Thyroid gland (tissue), 4 donors: ENCODE data around the gene NME8. TPM values are rescaled to one million over a fixed set of nuclear protein-coding genes. Genes with fewer than 3 reads are reported as not detected.

Experiments used
- DNase-seq, 2 donors: peaks; one replicate each; pipeline ENCODE4 v3.0.0-alpha.2; 2019
- H3K27ac ChIP-seq, 3 donors: fragments of 200-600 bp; sonication (generic); 1 replicate in 2 of 3; 2 replicates in 1 of 3; pipeline ENCODE4 v1.5.1; 2016 to 2019; ENCODE audit warnings: mild to moderate bottlenecking in 1 of 3, moderate library complexity in 1 of 3
- H3K27me3 ChIP-seq: fragments of 200-600 bp; sonication (generic); one replicate; pipeline ENCODE4 v1.5.1; 2019
- H3K36me3 ChIP-seq, 2 donors: fragments of 200-600 bp; sonication (generic); one replicate each; pipeline ENCODE4 v1.5.1; 2016 to 2019
- H3K4me1 ChIP-seq, 2 donors: fragments of 200-600 bp; sonication (generic); one replicate each; pipeline ENCODE4 v1.5.1; 2017 to 2019
- H3K4me3 ChIP-seq, 3 donors: fragments of 200-600 bp; sonication (generic); replicated peaks in 1 of 3; 1 replicate in 2 of 3; 2 replicates in 1 of 3; pipeline ENCODE4 v1.5.1; 2016; ENCODE audit warnings: mild to moderate bottlenecking in 1 of 3
- H3K9me3 ChIP-seq: fragments of 200-600 bp; sonication (generic); one replicate; pipeline ENCODE4 v1.5.1; 2017
- POLR2A ChIP-seq, 2 donors: fragments of 450-650 bp; IDR thresholded peaks; one replicate each; pipeline ENCODE4 v1.6.1; 2017; ENCODE audit warnings: antibody characterized with exemption in 2 of 2, mild to moderate bottlenecking in 2 of 2, moderate library complexity in 1 of 2
- whole genome bisulfite sequencing, 2 donors: methylation state at CpG; one replicate each; pipeline ENCODE4 v1.1.5; 2017; 5-methylcytosine and 5-hydroxymethylcytosine counted together
- intact Hi-C: fragments of 100-400 bp; cut with DNase I; formaldehyde crosslinking; loops from one replicate; pipeline ENCODE4 v1.15.1; 2023
- total RNA-seq, 4 donors: library from RNA; depleted of rRNA; stranded (reverse); fragments of >200 nt; gene quantifications; one replicate each; pipeline ENCODE4 v1.2.3, GENCODE V29; 2016
- TF ChIP-seq, protein P1 (sequence below), 6 experiments: fragments of 200-600 bp in 3 of 6; fragments of 450-650 bp in 3 of 6; sonication (generic) in 3 of 6; IDR thresholded peaks; one replicate each; pipeline ENCODE4 v1.5.1; 2016 to 2019; ENCODE audit warnings: antibody characterized with exemption in 6 of 6, mild to moderate bottlenecking in 2 of 6, inconsistent platforms in 1 of 6, moderate library complexity in 1 of 6

Gene NME8
- total RNA-seq, 4 donors from 2014 or later = 2.6 TPM; not detected in 3

DNA sequence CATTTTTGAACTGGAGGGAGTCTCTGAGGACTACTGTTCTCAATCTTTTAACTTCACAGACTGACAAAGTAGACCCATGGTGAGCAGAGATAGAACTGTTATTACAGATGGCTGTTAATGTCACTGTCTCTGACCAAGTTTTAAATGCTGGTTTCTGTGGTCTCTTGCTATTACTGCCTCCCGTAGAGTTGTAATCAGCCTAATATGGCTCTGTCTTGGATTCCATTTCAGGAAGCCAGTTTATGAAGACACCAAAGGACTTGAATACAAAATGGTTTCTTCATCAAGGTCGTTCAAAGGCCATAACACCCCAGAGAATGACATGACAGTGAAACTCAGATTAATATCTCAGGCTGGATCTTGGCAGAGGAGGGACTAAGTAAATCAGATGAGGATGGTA lies 64.4 kb downstream of the NME8 start:
- no peak for DNase-seq
- intact Hi-C loops = loop anchor here (10.0 kb wide), 1 partner anchor 192 kb away; no protein-coding TSS in a partner anchor
- no peak for TF ChIP-seq POLR2A (IDR thresholded peaks at IDR 0.05)
- TF ChIP-seq, protein P1, sequence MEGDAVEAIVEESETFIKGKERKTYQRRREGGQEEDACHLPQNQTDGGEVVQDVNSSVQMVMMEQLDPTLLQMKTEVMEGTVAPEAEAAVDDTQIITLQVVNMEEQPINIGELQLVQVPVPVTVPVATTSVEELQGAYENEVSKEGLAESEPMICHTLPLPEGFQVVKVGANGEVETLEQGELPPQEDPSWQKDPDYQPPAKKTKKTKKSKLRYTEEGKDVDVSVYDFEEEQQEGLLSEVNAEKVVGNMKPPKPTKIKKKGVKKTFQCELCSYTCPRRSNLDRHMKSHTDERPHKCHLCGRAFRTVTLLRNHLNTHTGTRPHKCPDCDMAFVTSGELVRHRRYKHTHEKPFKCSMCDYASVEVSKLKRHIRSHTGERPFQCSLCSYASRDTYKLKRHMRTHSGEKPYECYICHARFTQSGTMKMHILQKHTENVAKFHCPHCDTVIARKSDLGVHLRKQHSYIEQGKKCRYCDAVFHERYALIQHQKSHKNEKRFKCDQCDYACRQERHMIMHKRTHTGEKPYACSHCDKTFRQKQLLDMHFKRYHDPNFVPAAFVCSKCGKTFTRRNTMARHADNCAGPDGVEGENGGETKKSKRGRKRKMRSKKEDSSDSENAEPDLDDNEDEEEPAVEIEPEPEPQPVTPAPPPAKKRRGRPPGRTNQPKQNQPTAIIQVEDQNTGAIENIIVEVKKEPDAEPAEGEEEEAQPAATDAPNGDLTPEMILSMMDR (IDR thresholded peaks at IDR 0.05) = no peak
- H3K36me3 ChIP-seq = no peaks in the 10 kb centered on the region
- no peaks in the 10 kb centered on the region for H3K9me3 ChIP-seq
- no peak overlapping the region for H3K4me3 ChIP-seq
- H3K27ac ChIP-seq = no peak overlapping the region
- H3K27me3 ChIP-seq = no peaks in the 10 kb centered on the region
- 63 to 70% methylated on average over 2 of the region's 2 CpGs for whole genome bisulfite sequencing, 2 donors
- H3K4me1 ChIP-seq = peaks cover 7 to 19% of the 10 kb centered on the region in 2 donors

DNA sequence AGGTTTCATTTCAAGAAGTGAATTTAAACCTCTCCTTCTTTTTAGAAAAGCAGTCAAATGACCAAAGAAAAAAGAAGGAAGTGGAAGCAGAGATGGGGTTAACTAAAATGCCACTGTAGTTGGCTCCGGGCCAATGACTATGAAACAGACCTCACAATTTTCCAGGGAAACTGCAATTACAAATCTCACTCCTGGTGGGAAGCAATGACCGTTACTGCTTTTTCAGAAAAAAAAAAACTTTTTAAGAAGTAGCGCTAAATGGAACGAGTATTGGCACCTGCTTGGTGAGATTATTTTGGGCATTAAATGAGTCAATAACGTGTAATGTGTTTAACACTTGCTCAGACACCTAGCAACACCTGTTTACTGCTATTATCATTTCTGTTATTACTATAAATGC lies 67.0 kb downstream of the NME8 start:
- 16 to 21% methylated on average over 5 of the region's 5 CpGs for WGBS, 2 donors
- Histone ChIP-seq H3K27me3 (no peaks in the 10 kb centered on the region), H3K27ac (no peak overlapping the region), H3K36me3 (no peaks in the 10 kb centered on the region), H3K4me3 (no peak overlapping the region), H3K9me3 (no peaks in the 10 kb centered on the region), H3K4me1 (peaks cover 12 to 24% of the 10 kb centered on the region in 2 donors)
- TF ChIP-seq, protein P1 (IDR thresholded peaks at IDR 0.05) = no peak
- TF ChIP-seq POLR2A (IDR thresholded peaks at IDR 0.05) = no peak
- peak; percentile 9 to 12 for DNase-seq
- intact Hi-C loops = loop anchor here (10.0 kb wide), 1 partner anchor 189 kb away; no protein-coding TSS in a partner anchor

DNA sequence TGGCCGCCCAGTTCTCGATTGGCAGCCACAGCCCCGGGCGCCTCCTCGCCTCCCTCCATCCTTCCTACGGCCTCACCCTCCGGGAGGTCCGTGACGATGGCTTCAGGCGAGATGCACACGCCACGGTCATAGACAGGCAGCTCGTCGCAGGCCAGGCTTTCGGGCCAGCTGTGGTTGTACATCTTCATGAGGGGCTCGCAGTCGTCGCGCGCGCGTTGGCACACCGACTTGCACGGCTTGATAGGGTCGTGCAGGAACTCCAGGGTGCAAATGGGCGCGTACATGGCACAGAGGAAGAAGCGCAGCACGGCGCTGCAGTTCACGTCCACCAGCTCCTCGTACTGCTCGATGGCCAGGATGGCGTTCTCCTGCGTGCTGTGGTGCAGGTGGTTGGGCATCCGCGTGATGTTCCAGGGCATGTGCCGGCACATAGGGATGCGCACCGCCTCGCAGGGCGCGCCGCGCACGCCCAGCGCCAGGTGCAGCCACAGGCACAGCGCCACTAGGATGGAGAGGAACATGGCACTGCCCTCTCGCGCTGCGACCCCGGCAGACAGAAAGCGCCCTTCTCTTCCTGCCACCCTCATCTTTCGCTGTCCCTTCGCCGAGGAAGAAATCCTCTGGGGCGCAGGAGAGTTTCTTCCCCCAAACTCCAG lies 67.7 kb downstream of the NME8 start:
- 4 to 10% methylated on average over 28 to 32 of the region's 57 CpGs for WGBS, 2 donors
- Histone ChIP-seq H3K4me3 (peak overlapping the region in 2 of 3 donors; percentile 28 to 56), H3K27ac (peak overlapping the region in 2 of 3 donors; percentile 65 to 72), H3K4me1 (peaks cover 12 to 24% of the 10 kb centered on the region in 2 donors), H3K36me3 (no peaks in the 10 kb centered on the region), H3K9me3 (no peaks in the 10 kb centered on the region), H3K27me3 (no peaks in the 10 kb centered on the region)
- peak; percentile 19 to 47 for DNase-seq
- intact Hi-C loops = loop anchor here (10.0 kb wide), 1 partner anchor 189 kb away; no protein-coding TSS in a partner anchor
- TF ChIP-seq, protein P1 (IDR thresholded peaks at IDR 0.05) = peak in 1 of 6 experiments; percentile 10
- no peak for TF ChIP-seq POLR2A (IDR thresholded peaks at IDR 0.05)

DNA sequence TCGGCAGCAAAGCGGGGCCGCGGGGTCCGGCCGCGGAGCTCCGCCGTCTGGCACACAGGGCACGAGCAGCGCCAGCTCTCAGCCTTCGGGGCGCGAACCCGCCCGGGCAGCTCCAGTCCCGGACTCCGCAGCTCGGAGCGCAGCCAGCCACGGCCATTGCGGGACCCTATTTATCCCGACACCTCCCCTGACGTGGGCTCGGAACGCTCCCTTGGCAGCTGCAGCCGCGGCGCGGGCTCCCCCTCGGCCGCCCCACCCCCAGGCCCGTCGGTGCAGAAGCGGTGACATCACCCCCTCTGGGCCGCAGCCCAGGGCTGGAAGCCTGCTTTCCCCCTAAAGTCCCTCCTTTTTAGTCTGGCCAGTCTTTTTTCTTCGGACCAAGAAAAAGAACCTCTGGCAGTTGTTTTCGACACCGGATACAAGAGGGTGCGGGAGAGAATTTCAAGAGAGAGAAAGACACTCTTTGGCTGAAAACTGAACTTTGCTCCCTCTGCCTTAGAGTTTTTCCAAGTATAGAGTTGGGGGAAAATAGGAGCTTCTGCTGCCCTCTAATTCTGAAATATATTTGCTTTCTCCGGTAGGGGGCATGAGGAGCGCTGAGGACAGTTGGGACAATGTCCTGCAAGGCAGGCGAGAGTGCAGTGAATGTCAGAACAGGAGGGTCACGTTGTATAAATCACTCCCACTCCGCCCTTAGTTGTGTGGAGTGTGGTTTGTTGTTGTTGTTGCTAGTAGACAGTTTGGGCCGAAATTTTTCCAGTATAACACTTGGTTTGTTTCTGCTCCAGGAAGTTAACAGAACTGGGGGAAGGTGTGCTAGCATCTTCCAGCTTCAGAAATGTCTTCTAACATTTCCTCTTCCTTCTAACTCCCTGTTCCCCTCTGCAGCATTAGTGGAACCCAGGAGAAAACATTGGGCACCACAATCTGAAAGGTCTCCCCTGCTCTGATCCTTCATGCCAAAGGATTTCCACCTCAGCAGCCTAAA lies 68.6 kb downstream of the NME8 start, which contains the start of gene SFRP4:
Gene SFRP4 (minus strand): TSS at position 145 of the 988 bp plus-strand sequence. CDS start 280 bp downstream, outside the sequence.
- Histone ChIP-seq H3K4me3 (peak within 1 kb of the TSS in 2 of 3 donors; percentile 28 to 56), H3K27me3 (no peaks in the 10 kb centered on the region), H3K9me3 (no peaks in the 10 kb centered on the region), H3K36me3 (no peaks in the 10 kb centered on the region), H3K27ac (peak within 1 kb of the TSS in 2 of 3 donors; percentile 65 to 72), H3K4me1 (peaks cover 16 to 24% of the 10 kb centered on the region in 2 donors)
- WGBS, 2 donors = 2% methylated on average over 33 to 36 of the region's 46 CpGs
- intact Hi-C loops = loop anchor here (10.0 kb wide), 1 partner anchor 188 kb away; no protein-coding TSS in a partner anchor
- DNase-seq = peak; percentile 55 to 67
- TF ChIP-seq, protein P1 (IDR thresholded peaks at IDR 0.05) = peak in 5 of 6 experiments; percentile 32 to 77 (median 75)
- peak in 1 of 2 donors; percentile 38 for TF ChIP-seq POLR2A (IDR thresholded peaks at IDR 0.05)
